ENCODE data around the gene DLG2.

DLG2 gene

DNA sequence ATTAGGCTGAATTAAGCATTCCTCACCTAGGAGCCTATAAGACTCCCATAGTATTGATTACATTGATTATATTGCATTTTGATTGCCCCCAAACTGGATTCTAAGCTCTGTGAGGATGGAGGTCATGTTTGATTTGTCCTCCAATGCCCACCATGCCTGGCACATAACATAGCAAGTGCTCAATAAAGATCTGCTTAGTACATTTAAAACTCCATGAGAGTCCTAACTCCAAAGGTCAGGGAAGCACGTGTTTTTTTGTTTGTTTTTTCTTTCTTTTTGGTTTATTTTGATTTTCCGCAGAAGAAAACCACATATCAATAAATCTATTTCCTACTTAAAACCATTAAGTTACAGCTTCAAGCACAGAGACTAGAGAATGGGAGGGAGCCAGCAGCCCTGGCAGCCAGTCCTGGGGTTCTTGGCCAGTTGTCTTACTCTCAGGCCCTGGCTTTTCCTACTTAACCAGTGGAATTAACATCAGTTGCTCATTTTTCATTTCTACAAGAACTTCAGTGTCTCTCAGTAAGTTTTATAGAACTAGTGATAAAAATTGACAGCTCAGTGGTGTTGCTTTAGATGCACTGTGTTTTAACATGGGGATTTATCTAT, 1911.1 kb downstream of the DLG2 start:
- DNase-seq (ENCODE audit: low read depth) = no peak

DNA sequence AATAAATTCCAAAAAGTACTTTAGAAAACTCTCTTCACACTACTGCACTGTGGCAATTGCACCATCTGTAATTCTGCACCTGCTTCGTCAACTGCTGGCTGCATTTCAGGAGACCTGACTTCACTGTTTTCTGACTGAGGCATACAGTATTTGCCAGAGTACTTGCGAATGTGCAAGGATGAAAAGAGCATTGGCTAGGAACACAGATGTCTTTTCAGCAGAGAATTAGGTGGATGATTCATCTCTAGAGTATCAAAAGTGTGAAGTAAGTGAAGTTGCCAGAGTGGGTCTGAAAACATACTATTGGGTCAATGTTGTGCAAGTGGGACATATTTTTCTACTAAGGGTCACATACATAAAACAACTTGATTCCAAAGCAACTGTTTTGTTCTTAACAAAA, 1913.4 kb downstream of the DLG2 start:
- DNase-seq (ENCODE audit: low read depth) = peak; percentile 40

- no peak for DNase-seq (ENCODE audit: low read depth)
Observed at GRCh38 chr11:83711106-83711527, 1916.0 kb downstream of the DLG2 start.

- no peak for DNase-seq (ENCODE audit: low read depth)
Observed at GRCh38 chr11:83709434-83709833, 1917.7 kb downstream of the DLG2 start.

DNA sequence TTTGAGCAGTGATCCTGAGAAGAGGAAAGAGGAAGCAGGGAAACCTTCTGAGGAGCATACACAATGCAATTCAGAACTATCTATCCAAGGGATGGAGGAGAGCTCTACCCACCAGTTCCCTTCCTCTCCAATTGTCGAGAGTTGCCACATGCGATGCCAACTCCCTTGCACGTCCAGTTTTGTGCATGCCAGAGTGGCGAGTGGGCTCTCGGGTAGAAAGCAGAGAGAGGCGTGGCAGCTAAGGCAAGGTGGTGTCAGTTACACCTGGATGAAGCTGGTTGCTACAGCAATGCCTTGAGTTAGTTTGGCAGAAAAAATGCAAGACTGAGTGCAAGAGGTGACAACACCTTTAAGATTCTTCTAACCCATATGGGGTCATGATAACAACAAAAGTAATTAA, 1920.6 kb downstream of the DLG2 start:
- no peak for DNase-seq (ENCODE audit: low read depth)

- no peak for DNase-seq (ENCODE audit: low read depth)
Observed at GRCh38 chr11:83702796-83703195, 1924.3 kb downstream of the DLG2 start.

DNA sequence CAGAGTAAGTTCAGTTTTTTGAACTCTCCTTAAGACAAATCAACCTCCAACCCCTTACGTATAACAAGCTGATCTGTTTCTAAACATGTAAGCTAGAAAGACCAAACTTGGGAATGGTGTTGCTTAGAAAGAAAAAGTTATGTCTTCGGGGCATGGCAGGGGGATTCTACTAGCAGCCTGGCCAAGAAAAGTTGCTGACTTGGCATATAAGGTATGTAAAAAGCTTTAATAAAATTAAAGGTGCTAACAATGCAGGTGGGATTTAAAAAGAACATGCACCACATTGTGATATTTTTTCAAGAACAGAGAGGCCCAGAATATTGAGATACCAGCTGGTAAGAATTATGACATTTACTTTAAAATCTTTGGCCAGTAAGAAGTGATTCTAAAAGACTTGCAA, 1929.6 kb downstream of the DLG2 start:
- DNase-seq (ENCODE audit: low read depth) = no peak

DNA sequence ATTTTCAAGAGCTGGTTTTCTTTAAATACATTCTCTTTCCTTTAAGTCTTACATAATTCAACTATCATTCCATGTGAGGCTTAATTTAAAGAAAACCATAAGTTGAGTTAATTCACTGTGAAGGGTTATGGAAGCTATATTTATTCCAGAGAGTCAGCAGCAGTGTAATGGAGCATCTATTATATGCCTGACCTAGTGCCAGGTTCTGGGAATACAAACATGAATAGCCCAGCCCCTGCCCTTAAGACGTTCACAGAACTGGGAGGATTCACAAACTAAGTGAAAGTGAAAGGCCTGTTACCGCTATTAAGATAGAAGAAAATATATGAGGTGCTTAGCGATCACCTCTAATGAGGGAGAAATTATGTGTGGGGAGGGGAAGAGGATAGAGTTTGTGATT, 1932.1 kb downstream of the DLG2 start:
- no peak for DNase-seq (ENCODE audit: low read depth)

GRCh38 chr11:83694191-83694910, 1932.8 kb downstream of the DLG2 start:
- no peak for DNase-seq (ENCODE audit: low read depth)

- no peak for DNase-seq (ENCODE audit: low read depth)
Observed at GRCh38 chr11:83693306-83693992, 1933.7 kb downstream of the DLG2 start.

GRCh38 chr11:83692675-83693074, 1934.5 kb downstream of the DLG2 start:
- DNase-seq (ENCODE audit: low read depth) = no peak

GRCh38 chr11:83691451-83691950, 1935.6 kb downstream of the DLG2 start:
- DNase-seq (ENCODE audit: low read depth) = no peak

DNA sequence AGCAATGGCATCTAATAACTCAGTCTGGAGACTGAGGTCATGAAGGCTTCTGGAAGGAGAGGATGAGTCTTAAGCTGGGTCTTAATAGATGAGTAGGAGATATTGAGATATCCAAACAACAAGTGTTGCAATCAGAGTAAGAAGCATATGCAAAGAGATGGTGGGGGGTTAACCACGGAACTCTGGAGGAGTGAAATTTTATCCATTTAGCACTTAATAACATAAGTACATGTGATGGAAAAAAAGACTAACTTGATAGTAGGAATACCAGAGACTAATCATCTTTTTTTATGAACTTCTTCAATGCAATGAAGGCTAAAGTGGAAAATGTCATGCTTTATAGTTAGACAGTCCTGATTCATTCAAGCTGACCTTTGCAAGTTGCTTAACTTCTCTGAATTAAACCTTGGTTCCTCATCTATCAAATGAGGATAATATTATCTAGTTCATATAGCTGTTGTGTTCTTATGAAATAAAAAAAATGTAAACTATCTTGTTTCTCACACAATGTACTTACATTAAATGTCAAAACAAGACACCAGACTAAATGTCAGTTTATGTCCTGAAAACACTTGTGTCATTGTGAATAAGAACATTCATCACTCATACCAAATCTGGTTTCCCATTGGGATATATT, 1937.9 kb downstream of the DLG2 start:
- no peak for DNase-seq (ENCODE audit: low read depth)

GRCh38 chr11:83687787-83688186, 1939.4 kb downstream of the DLG2 start:
- DNase-seq (ENCODE audit: low read depth) = no peak

GRCh38 chr11:83685730-83686129, 1941.4 kb downstream of the DLG2 start:
- DNase-seq (ENCODE audit: low read depth) = no peak

GRCh38 chr11:83684071-83684470, 1943.1 kb downstream of the DLG2 start:
- no peak for DNase-seq (ENCODE audit: low read depth)

DNA sequence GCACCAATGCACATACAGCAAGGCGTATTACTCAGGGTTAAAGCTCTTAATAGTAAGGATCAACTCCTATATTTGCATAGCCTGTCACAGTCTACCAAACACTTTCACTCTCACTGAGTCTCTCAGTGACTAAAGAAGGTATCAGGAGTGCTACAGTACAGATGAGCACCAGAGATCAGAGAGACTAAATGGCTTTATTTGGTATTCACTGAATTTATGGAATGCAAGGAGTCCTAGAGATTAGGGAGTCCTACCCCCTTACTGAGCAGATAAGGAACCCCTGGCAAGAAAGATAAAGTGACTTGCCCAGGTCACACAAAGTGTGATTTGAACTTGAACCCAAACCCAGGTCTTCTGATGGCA, 1944.6 kb downstream of the DLG2 start:
- DNase-seq (ENCODE audit: low read depth) = no peak

DNA sequence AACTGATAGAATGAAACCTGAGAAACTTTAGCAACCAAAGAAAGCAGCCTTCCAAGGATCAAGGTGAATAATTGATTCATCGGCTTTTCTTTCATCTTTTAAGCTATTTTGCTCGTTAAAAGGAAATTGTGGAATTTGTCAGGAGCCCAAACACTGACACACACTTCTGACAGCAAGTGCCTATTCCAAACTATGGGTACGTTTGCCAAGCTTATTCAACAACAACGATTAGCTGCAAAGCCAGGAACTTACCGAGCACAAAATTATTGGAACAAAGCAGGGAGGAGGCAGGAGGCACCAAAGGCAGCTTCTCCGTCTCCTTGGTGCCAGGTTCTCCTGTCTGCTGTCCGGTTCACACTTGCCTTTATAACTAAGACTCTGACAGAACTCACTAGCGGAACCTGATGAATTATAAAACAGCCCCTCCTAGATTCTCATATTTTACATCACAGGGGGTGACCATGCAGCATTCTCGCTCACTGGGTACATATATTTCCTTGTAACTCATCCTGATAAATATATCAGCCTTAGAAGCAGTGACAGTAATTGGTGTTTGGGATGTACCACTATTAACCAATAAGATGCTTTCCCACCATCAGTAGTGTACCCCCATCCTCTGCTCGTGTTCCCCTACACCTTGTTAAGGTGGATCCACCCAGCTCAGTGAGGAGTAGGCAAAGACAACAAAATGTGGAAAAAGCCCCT, 1945.1 kb downstream of the DLG2 start:
- no peak for DNase-seq (ENCODE audit: low read depth)

GRCh38 chr11:83681031-83681781, 1945.9 kb downstream of the DLG2 start:
- no peak for DNase-seq (ENCODE audit: low read depth)

GRCh38 chr11:83680321-83680720, 1946.8 kb downstream of the DLG2 start:
- DNase-seq (ENCODE audit: low read depth) = no peak

DNA sequence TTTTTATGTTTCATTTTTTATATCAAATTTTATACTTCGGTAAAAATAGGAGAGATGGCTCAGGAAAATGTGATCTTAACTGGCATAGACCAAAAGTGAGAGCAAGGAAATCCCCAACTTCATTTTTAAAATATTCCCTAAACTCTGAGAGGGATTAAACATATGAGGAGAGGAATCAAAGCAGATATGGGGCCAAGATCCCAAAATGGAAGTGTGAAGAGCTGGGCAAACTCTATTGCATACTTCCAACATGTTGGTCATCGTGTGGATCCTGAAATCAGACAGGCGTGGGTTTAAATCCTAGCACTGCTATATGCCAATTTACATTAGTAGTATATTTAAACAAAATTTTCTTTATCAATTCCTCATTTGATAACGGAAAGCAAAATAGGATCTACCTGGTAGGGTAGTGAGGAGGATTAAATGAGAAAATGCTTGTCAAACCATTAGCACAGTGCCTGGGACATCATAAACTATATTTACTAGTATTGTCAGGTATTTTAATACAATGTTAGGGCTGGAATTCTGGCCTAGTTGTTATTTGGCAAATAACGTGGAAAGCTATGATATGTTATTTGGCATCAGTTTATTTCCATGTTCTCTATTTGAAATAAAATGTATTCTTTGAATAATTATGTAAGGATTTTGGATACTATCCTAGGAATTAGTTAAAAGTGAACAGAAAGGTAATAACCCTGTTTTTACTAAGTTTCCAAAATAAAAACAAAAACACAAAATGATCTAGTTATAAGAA, 1948.1 kb downstream of the DLG2 start:
- no peak for DNase-seq (ENCODE audit: low read depth)
